Astrocyte (in vitro differentiated cells and primary cell): Measurements from ENCODE around the gene RFX7.

Source experiments
- CTCF ChIP-seq: IDR thresholded peaks from 2 replicates; pipeline ENCODE4 v1.5.1; 2011; ENCODE audit warnings: low read depth, mild to moderate bottlenecking, inconsistent platforms, low read length, moderate library complexity; ENCODE audit not compliant: insufficient read depth
- EZH2 ChIP-seq: IDR thresholded peaks from 2 replicates; pipeline ENCODE4 v1.6.1; 2012; ENCODE audit warnings: mild to moderate bottlenecking, low read length, inconsistent platforms; ENCODE audit not compliant: insufficient read depth

DNA sequence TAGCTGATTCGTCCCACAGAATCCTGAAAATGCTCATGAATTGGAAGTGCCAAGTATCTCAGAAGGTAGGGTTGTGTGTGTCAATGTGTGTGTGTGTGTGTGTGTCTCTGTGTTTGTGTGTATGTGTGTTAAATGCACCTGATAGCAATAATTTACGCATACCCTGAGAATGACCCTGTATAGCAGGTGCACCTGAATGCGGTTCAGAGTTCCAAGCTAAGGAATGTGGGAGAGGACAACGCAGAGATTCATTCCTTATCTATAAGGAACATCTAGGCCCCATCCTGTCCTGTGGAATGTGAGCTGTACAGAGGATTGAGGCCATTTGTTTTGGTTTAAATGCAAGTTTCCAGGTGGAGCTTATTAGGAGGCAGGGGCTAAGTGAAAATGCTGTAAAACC, 201.2 kb downstream of the RFX7 start:
- TF ChIP-seq CTCF (no peak), EZH2 (no peak)
